SJCRH30 (cell line): ENCODE results near the gene CAMSAP3. TPM values are rescaled to one million over a fixed set of nuclear protein-coding genes. Genes with fewer than 3 reads are reported as not detected.
"Not testable (repeated sequence)": the region's sequence is repeated elsewhere in the genome, so short reads cannot be mapped to it uniquely, and the experiment has no call there.

Experiments used
- DNase-seq, 2 experiments: peaks; one replicate each; pipeline ENCODE4 v3.0.0-alpha.2; 2015 to 2020
- H3K27ac ChIP-seq: fragments of 250-450 bp; sonication (Bioruptor Pico); 2 replicates; pipeline ENCODE4 v1.5.1; 2020; ENCODE audit warnings: mild to moderate bottlenecking, moderate library complexity
- H3K27me3 ChIP-seq: fragments of 250-450 bp; sonication (Bioruptor Pico); 2 replicates; pipeline ENCODE4 v1.5.1; 2020; ENCODE audit warnings: mild to moderate bottlenecking, moderate library complexity
- H3K36me3 ChIP-seq: fragments of 250-450 bp; sonication (Bioruptor Pico); 2 replicates; pipeline ENCODE4 v1.5.1; 2020; ENCODE audit warnings: mild to moderate bottlenecking, moderate library complexity
- H3K4me1 ChIP-seq: fragments of 250-450 bp; sonication (Bioruptor Pico); 2 replicates; pipeline ENCODE4 v1.5.1; 2020; ENCODE audit warnings: mild to moderate bottlenecking, moderate library complexity
- H3K4me3 ChIP-seq: fragments of 250-450 bp; sonication (Bioruptor Pico); 2 replicates; pipeline ENCODE4 v1.5.1; 2020; ENCODE audit warnings: mild to moderate bottlenecking, moderate library complexity
- H3K9me3 ChIP-seq: fragments of 250-450 bp; sonication (Bioruptor Pico); replicated peaks from 2 replicates; pipeline ENCODE4 v1.5.1; 2020; ENCODE audit warnings: mild to moderate bottlenecking, moderate library complexity
- total RNA-seq: library from RNA; depleted of rRNA; stranded (reverse); fragments of >200 nt; shearing (Covaris generic); gene quantifications from 2 replicates; pipeline ENCODE4 v1.2.3, GENCODE V29; 2014

CAMSAP3 gene
- total RNA-seq, 1 experiment from 2014 or later: 0.04 TPM

DNA sequence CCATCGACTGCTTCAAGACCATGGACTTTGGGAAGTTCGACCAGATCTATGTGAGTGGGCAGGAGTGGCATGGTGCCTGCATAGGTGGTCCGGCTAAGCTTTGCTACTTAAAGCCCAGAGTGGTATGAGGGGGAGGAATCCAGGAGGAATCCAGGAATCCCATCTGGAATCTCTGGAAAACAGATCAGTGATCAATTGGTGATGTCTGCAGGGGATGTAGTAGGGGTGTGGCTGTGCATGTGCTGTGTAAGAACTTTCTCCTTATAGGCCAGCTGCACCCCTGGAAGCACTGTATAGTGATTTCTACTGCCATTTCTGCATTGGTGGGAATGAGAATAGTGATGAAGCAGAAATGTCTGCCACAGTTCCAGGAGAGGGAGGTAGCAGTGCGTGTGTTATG, 36.6 kb upstream of the CAMSAP3 start:
- Histone ChIP-seq H3K4me3 (no peak overlapping the region), H3K36me3 (0 out of 2 replicates have a peak, but pooled peaks cover 3% of the 10 kb centered on the region), H3K27ac (no peak overlapping the region), H3K27me3 (no peaks in the 10 kb centered on the region), H3K4me1 (no peaks in the 10 kb centered on the region), H3K9me3 (no peaks in the 10 kb centered on the region)
- DNase-seq: no peak

DNA sequence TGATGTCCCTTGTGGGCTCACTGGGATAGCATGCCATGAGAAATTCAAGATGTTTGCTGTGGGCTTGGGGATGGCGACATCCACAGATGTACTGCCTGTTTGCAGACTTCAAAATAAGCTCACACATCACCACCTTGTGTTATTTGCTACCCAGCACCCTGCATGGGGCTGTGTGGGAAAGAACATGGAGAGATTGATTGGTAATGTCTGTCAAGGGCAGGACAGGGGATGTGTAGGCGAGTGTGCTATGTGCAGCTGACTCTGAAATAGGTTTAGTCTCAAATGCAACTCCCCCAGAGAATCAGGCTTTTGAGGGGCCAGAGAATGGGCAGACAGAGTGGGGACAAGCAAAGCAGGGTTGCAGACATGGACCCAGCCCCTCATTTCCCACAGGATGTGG, 35.4 kb upstream of the CAMSAP3 start:
- Histone ChIP-seq H3K36me3 (0 out of 2 replicates have a peak, but pooled peaks cover 3% of the 10 kb centered on the region), H3K27me3 (no peaks in the 10 kb centered on the region)
- no peak for DNase-seq

DNA sequence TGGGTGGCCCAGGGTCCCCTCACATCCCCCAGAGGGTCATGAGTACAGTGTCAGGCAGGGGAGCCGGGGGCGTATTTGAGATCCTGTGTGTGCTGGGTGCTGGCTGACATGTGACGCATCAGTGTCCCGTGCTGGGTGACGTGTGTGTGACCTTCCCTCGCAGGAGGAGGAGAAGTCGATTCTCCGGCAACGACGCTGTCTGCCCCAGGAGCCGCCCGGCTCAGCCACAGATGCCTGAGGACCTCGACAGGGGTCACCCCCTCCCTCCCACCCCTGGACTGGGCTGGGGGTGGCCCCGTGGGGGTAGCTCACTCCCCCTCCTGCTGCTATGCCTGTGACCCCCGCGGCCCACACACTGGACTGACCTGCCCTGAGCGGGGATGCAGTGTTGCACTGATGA, 34.3 kb upstream of the CAMSAP3 start:
- no peaks in the 10 kb centered on the region for H3K27me3 ChIP-seq
- DNase-seq: no peak
- no peaks in the 10 kb centered on the region for H3K4me1 ChIP-seq
- H3K27ac ChIP-seq: no peak overlapping the region
- no peaks in the 10 kb centered on the region for H3K9me3 ChIP-seq
- no peak overlapping the region for H3K4me3 ChIP-seq
- 0 out of 2 replicates have a peak, but pooled peaks cover 3% of the 10 kb centered on the region for H3K36me3 ChIP-seq

More for the DNA sequence above, 35.4 kb upstream of the CAMSAP3 start:
- no peaks in the 10 kb centered on the region for H3K4me1 ChIP-seq
- H3K4me3 ChIP-seq: no peak overlapping the region
- no peaks in the 10 kb centered on the region for H3K9me3 ChIP-seq
- no peak overlapping the region for H3K27ac ChIP-seq

DNA sequence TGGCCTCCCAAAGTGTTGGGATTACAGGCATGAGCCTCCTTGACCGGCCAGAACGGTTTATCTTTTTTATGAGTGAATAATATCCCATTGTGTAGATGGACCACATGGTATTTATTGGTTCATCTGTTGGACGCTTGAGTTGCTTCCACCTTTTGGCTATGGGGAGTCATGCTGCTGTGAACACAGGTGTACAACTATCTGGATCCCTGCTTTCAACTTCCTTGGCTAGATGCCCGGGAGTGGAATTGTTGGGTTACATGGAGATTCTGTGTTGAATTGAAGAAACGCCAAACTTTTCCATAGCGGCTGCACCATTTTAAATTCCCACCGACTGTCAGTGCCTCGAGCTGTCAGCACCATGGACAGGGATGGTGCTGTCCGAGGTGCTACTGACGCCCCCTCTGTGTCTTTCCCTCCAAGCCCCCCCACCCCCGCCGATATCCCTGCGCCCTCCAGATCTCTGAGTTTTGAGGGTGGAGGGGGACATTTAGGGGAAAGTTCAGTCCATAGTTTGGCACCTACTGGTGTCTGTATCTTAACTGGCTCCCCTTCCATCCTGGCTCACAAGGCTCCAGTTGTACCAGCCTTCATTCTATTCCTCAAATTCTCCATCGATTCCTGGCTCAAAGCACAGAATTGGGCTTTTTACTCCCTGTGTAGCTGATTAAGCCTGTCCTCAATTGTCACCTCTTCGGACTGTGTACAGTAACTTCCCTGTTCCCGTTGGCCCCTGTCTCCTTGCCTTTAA, 32.8 kb upstream of the CAMSAP3 start:
- Histone ChIP-seq H3K4me1 (no peaks in the 10 kb centered on the region), H3K9me3 (no peaks in the 10 kb centered on the region), H3K27ac (no peak overlapping the region), H3K27me3 (no peaks in the 10 kb centered on the region), H3K36me3 (0 out of 2 replicates have a peak, but pooled peaks cover 2% of the 10 kb centered on the region), H3K4me3 (no peak overlapping the region)
- DNase-seq: peak in 1 of 2 experiments; percentile 41

DNA sequence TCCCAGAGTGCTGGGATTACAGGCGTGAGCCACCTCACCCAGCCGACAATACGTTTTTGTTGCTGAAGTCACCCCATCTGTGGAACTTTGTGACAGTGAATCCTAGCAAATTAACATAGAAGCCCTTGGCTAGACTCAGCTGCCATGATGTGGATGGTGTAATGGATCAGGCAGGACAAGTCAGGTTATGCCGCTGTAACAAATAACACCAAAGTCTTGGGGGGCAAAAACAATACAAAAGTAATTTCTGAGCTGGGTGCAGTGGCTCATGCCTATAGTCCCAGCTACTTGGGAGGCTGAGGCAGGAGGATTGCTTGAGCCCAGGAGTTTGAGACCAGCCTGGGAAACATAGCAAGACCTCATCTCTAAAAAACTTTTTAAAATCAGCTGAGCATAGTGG, 30.8 kb upstream of the CAMSAP3 start:
- H3K4me1 ChIP-seq: no peaks in the 10 kb centered on the region
- no peaks in the 10 kb centered on the region for H3K36me3 ChIP-seq
- H3K9me3 ChIP-seq: no peaks in the 10 kb centered on the region
- H3K27me3 ChIP-seq: no peaks in the 10 kb centered on the region
- no peak overlapping the region for H3K27ac ChIP-seq
- DNase-seq: no peak
- H3K4me3 ChIP-seq: no peak overlapping the region

DNA sequence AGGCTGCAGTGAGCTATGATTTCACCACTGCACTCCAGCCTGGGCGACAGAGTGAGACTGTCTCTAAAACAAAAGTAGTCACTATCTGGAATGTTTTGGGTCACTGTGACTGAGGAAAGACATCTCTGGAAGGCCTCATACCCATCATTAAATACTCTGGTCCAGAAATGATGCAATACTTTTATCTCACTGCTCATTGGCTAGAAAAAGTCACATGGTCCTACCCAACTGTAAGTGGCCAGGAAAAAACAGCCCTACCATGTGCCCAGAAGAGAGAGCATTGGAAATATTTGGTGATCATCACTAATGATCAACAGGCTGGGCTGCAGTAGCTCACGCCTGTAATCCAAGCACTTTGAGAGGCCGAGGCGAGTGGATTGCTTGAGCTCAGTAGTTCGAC, 30.3 kb upstream of the CAMSAP3 start:
- Histone ChIP-seq H3K36me3 (no peaks in the 10 kb centered on the region), H3K4me3 (no peak overlapping the region), H3K4me1 (no peaks in the 10 kb centered on the region), H3K9me3 (no peaks in the 10 kb centered on the region), H3K27ac (no peak overlapping the region), H3K27me3 (no peaks in the 10 kb centered on the region)
- no peak for DNase-seq

DNA sequence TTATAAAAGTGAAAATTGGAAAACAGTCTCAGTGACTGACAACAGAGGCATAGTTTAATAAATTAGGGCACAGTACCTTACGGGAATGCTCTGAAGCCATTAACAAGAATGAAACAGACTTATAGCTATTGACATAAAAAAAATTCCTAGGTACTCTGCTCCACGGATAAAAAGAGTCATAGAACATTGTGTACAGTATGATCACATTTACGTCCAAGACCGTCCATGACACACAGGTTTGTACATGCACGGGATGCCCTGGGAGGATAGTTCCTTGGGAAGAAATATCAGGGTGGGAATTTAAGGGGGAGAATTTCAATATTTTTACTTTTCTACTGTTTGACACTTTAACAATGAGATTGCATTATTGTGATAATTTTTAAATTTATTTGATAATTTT, 24.9 kb upstream of the CAMSAP3 start:
- H3K27me3 ChIP-seq: no peaks in the 10 kb centered on the region
- no peak overlapping the region for H3K4me3 ChIP-seq
- no peaks in the 10 kb centered on the region for H3K36me3 ChIP-seq
- no peak for DNase-seq
- no peaks in the 10 kb centered on the region for H3K9me3 ChIP-seq
- no peaks in the 10 kb centered on the region for H3K4me1 ChIP-seq
- no peak overlapping the region for H3K27ac ChIP-seq

DNA sequence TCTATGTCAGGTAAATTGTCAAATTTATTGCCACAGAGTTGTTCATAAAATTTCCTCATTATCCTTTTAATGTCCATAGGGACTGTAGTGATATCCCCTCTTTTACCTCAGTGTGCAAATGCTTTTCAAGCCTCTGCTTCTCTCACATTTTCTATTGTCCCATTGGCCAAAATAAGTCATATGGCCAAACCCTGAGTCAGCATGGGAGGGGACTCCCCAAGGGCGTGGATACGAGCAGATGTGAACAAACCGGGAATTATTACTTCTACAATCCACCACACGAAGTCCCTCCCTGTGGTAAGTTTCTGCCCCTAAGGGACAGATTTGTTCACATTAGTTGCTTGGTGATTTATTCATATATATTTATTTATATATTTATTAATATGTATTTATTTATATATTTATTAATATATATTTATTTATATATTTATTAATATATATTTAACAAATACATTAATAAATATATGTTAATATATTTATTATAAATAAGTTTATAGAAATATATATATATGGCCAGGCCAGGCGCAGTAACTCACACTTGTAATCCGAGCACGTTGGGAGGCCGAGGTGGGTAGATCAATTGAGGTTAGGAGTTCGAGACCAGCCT, 20.1 kb upstream of the CAMSAP3 start:
- H3K4me3 ChIP-seq: no peak overlapping the region
- H3K36me3 ChIP-seq: no peaks in the 10 kb centered on the region
- no peaks in the 10 kb centered on the region for H3K4me1 ChIP-seq
- no peaks in the 10 kb centered on the region for H3K27me3 ChIP-seq
- H3K27ac ChIP-seq: no peak overlapping the region
- H3K9me3 ChIP-seq: no peaks in the 10 kb centered on the region
- peak in 1 of 2 experiments; percentile 19 for DNase-seq

DNA sequence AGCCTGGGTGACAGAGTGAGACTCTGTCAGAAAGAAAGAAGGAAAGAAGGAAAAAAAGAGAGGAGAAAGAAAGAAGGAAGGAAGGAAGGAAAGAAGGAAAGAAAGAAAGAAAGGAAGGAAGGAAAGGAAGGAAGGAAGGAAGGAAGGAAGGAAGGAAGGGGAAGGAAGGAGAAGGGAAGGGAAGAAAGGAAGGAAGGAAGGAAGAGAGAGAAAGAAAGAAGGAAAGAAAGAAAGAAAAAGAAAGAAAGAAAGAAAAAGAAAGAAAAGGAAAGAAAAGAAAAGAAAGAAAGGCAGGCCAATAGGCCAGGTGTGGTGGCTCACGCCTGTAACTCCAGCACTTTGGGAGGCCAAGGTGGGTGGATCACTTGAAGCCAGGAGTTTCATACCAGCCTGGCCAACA, 18.2 kb upstream of the CAMSAP3 start:
- H3K4me1 ChIP-seq, H3K36me3 ChIP-seq, H3K9me3 ChIP-seq, H3K4me3 ChIP-seq, DNase-seq, H3K27me3 ChIP-seq, H3K27ac ChIP-seq: not testable (repeated sequence)

DNA sequence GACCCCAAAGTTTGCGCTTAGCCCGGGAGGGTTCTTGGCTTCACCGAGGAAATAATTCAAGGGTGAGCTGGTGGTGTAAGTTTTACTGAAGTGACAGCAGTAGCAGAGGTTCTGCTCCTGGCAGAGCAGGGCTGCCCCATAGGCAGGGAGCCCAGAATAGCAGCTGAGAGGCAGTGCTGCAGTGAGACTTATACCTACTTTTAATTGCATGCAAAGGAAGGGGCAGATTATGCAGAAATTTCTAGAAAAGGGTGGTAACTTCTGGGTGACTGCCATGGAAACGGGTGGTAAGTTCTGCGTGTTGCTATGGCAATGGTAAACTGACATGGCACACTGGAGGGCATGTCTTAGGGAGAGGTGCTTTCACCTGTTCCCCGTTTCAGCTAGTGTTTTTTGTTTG, 17.5 kb upstream of the CAMSAP3 start:
- Histone ChIP-seq H3K4me3 (no peak overlapping the region), H3K27me3 (no peaks in the 10 kb centered on the region), H3K4me1 (no peaks in the 10 kb centered on the region), H3K9me3 (no peaks in the 10 kb centered on the region), H3K27ac (no peak overlapping the region), H3K36me3 (no peaks in the 10 kb centered on the region)
- DNase-seq: no peak

DNA sequence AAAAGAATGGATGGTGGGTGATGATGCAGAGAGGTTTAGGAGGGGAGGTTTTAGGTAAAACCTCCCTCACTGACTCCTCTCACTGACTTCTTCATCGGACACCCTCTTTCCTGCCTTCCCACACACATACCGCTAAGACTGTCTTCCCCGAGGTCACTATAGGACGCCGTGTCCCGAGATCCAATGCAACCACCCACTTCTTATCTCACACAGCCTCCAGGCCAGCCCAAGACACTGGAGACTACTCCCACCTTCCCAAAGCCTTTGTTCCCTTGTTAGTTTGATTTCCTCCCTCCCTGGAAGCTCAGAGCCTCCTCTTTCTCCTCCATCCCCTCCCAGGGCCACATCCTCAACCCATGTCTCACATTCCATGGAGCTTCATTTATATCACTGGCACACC, 16.5 kb upstream of the CAMSAP3 start:
- H3K4me3 ChIP-seq: no peak overlapping the region

DNA sequence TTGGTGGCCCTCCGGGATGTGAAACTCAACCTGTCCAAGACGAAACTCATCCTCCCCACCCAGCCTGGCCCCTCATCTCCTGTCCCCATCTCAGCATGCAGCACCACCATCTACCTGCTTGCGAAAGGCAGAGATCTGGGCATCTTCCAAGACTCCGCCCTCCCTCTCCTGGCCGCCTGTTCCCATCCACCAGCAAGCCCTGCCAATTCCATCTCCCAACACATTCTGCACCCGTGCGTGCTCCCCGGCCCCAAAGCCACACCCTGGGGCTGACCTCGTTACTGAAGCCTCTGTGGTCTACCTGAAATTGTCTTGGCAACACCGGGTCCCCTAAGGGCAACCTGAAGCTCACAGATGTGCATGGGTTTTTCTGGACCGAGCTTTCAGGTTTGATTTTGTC, 13.2 kb upstream of the CAMSAP3 start:
- Histone ChIP-seq H3K9me3 (no peaks in the 10 kb centered on the region), H3K27me3 (no peaks in the 10 kb centered on the region), H3K4me1 (no peaks in the 10 kb centered on the region), H3K27ac (no peak overlapping the region), H3K36me3 (no peaks in the 10 kb centered on the region), H3K4me3 (no peak overlapping the region)
- no peak for DNase-seq

More for the DNA sequence above, 16.5 kb upstream of the CAMSAP3 start:
- H3K27me3 ChIP-seq: no peaks in the 10 kb centered on the region
- H3K27ac ChIP-seq: no peak overlapping the region
- no peaks in the 10 kb centered on the region for H3K36me3 ChIP-seq
- no peaks in the 10 kb centered on the region for H3K4me1 ChIP-seq
- DNase-seq: no peak
- no peaks in the 10 kb centered on the region for H3K9me3 ChIP-seq

DNA sequence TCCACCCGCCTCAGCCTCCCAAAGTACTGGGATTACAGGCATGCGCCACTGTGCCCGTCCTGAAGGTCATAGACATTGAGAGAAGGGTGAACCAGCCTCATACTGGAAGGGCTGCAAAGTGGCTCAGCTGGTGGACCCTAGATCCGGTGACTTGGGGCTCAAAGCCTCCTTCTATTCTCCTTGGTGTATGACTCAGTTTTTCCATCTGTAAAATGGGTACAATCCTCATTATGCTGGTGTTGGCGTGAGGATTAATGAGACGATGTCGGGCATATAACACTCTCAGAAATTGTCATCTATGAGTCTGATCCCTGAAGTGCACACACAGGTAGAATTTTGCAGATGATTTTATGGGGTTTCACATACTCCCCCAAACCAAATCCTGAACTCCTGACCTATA, 5.8 kb upstream of the CAMSAP3 start:
- Histone ChIP-seq H3K9me3 (no peaks in the 10 kb centered on the region), H3K36me3 (no peaks in the 10 kb centered on the region), H3K4me1 (no peaks in the 10 kb centered on the region), H3K27me3 (0 out of 2 replicates have a peak, but pooled peaks cover 1% of the 10 kb centered on the region), H3K27ac (no peak overlapping the region), H3K4me3 (no peak overlapping the region)
- no peak for DNase-seq

DNA sequence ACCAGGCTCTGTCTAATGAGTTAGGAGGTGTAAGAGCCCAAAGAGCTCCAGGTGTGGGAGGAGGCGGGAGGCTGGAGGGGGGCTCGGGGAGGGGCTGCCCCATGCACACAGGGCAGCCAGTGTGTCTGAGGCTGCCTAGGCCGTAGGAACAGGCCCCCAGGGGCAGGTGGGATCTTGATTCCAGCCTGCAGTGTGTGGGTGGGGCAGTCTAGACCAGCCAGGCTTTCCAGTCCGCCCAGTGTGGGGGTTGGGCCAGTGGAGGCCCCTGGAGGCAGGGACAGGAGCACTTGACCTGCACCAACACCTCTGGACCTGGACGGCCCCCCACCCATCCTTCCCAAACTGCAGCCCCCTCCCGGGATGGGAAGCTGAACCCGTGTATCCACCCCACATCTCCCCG, 5.4 kb upstream of the CAMSAP3 start:
- H3K36me3 ChIP-seq: no peaks in the 10 kb centered on the region
- 0 out of 2 replicates have a peak, but pooled peaks cover 3% of the 10 kb centered on the region for H3K27me3 ChIP-seq
- H3K4me1 ChIP-seq: no peaks in the 10 kb centered on the region
- no peak for DNase-seq
- no peak overlapping the region for H3K27ac ChIP-seq
- no peaks in the 10 kb centered on the region for H3K9me3 ChIP-seq
- no peak overlapping the region for H3K4me3 ChIP-seq

DNA sequence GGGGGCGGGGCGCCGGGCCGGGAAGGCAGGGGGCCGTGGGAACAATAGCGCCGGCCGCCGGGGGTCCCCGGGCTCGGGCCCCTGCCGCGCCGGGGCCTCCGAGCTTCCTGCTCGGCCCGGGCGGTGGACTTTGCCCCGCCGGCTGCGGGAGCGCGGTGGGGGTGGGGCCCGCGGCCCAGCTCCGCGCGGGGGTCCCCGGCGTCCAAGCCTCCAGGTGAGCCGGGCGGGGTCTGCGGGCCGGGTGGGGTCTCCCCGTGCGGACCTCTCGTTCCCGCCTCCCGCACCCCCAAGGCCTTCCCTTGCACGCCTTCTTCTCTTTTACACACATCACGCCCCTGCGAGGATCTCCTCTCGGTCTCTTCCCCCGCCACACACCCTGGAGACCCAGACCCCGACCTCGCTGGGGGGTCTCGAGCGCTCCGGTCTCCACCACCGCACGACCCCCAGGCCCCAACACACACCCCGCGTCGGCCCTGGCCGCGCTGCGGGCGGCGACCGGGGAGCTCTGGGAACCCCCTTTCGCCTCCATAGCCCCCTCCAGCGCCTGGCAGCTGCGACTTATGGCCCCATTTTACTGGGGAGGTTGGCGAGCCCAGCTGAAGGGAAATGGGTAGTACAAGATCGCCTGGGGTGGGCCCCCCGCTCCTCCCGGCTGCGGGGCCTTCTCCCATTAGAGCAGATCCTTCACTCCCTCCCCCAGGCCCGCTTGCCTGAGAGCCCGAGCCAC, 711 bp downstream of the CAMSAP3 start:
- DNase-seq: no peak
- H3K27ac ChIP-seq: no peak overlapping the region
- H3K36me3 ChIP-seq: no peaks in the 10 kb centered on the region
- no peaks in the 10 kb centered on the region for H3K9me3 ChIP-seq
- 0 out of 2 replicates have a peak, but pooled peaks cover 5% of the 10 kb centered on the region for H3K27me3 ChIP-seq
- no peaks in the 10 kb centered on the region for H3K4me1 ChIP-seq
- H3K4me3 ChIP-seq: no peak overlapping the region
